PC-3 (cell line): ENCODE results near the gene DGKB. TPM values are rescaled to one million over a fixed set of nuclear protein-coding genes. Genes with fewer than 3 reads are reported as not detected.
A peak's percentile ranks its signal among the peaks of the same experiment; 100 is the strongest.

Experiments used
- ATAC-seq: fragments of 200-7000 bp; cut with Tn5 transposase; 2 replicates; pipeline ENCODE4 v1.9.1; 2020; ENCODE audit warnings: mild to moderate bottlenecking, moderate library complexity
- BruUV-seq: library from RNA; stranded (reverse); fragments of 400-500 nt; replicated peaks from 2 replicates; lab custom pipeline; 2021; lab: Mats Ljungman, UMichigan
- CTCF ChIA-PET: fragments of 300-600 bp; sonication (Branson Sonifier 250); formaldehyde crosslinking; loops from one replicate; lab custom pipeline; 2022; ENCODE audit warnings: antibody characterized with exemption; lab: Charles Lee
- POLR2A ChIA-PET: fragments of 300-600 bp; sonication (Branson Sonifier 250); formaldehyde crosslinking; loops from one replicate; lab custom pipeline; 2022; ENCODE audit warnings: antibody characterized with exemption; ENCODE audit not compliant: unreplicated experiment; lab: Charles Lee
- DNase-seq: peaks from one replicate; pipeline ENCODE4 v3.0.0-alpha.2; 2015
- H2AFZ ChIP-seq: fragments of 300-600 bp; sonication (generic); 2 replicates; pipeline ENCODE4 v1.6.0; 2016; ENCODE audit warnings: antibody characterized with exemption, low read length
- H3F3A ChIP-seq: fragments of 300-600 bp; sonication (generic); one replicate; pipeline ENCODE4 v1.6.0; 2017; ENCODE audit warnings: antibody characterized with exemption, low read length, control low read depth, mild to moderate bottlenecking; ENCODE audit not compliant: unreplicated experiment
- H3K27ac ChIP-seq: fragments of 300-600 bp; sonication (generic); 2 replicates; pipeline ENCODE4 v1.5.1; 2016; ENCODE audit warnings: mild to moderate bottlenecking, low read length
- H3K27me3 ChIP-seq: fragments of 300-600 bp; sonication (generic); 2 replicates; pipeline ENCODE4 v1.6.1; 2016; ENCODE audit warnings: low read length, mixed read lengths
- H3K36me3 ChIP-seq: fragments of 300-600 bp; sonication (generic); 2 replicates; pipeline ENCODE4 v1.6.1; 2016; ENCODE audit warnings: low read depth, mixed run types, low read length, mixed read lengths
- H3K4me1 ChIP-seq: fragments of 300-600 bp; sonication (generic); 2 replicates; pipeline ENCODE4 v1.5.1; 2016; ENCODE audit warnings: low read length; ENCODE audit not compliant: insufficient read depth
- H3K4me2 ChIP-seq: fragments of 300-600 bp; sonication (generic); 2 replicates; pipeline ENCODE4 v1.6.0; 2016; ENCODE audit warnings: low read length
- H3K4me3 ChIP-seq: fragments of 300-600 bp; sonication (generic); 2 replicates; pipeline ENCODE4 v1.5.1; 2016; ENCODE audit warnings: mild to moderate bottlenecking, low read length, mixed read lengths
- H3K79me2 ChIP-seq: fragments of 300-600 bp; sonication (generic); 2 replicates; pipeline ENCODE4 v1.6.1; 2017; ENCODE audit warnings: low read length, mixed read lengths
- H3K9ac ChIP-seq: fragments of 300-600 bp; sonication (generic); 2 replicates; pipeline ENCODE4 v1.6.0; 2016; ENCODE audit warnings: mild to moderate bottlenecking, low read length
- H3K9me2 ChIP-seq: fragments of 300-600 bp; sonication (generic); replicated peaks from 2 replicates; pipeline ENCODE4 v1.6.1; 2016; ENCODE audit warnings: mixed run types, low read length, mixed read lengths
- H3K9me3 ChIP-seq: fragments of 300-600 bp; sonication (generic); 2 replicates; pipeline ENCODE4 v1.6.1; 2016; ENCODE audit warnings: low read length, mixed read lengths
- H4K20me1 ChIP-seq: fragments of 300-600 bp; sonication (generic); 2 replicates; pipeline ENCODE4 v1.6.1; 2016; ENCODE audit warnings: low read length, mixed read lengths
- CTCF ChIP-seq: fragments of 300-600 bp; sonication (generic); conservative IDR thresholded peaks from 2 replicates; pipeline ENCODE4 v1.5.1; 2017; ENCODE audit warnings: antibody characterized with exemption, low read depth, mild to moderate bottlenecking, low read length
- EZH2 ChIP-seq: fragments of 300-600 bp; sonication (generic); IDR thresholded peaks from one replicate; pipeline ENCODE4 v1.6.1; 2017; ENCODE audit warnings: antibody characterized with exemption, mild to moderate bottlenecking, low read length; ENCODE audit not compliant: unreplicated experiment
- EZH2phosphoT487 ChIP-seq: fragments of 300-600 bp; sonication (generic); IDR thresholded peaks from 2 replicates; pipeline ENCODE4 v1.6.1; 2018; ENCODE audit warnings: mild to moderate bottlenecking, antibody characterized with exemption, low read length, borderline replicate concordance
- intact Hi-C: fragments of 100-400 bp; cut with micrococcal nuclease; formaldehyde crosslinking; loops from 2 replicates; pipeline ENCODE4 v1.9.0; 2023
- total RNA-seq: library from RNA; depleted of rRNA; stranded (reverse); fragments of >200 nt; gene quantifications from 2 replicates; pipeline ENCODE4 v1.2.3, GENCODE V29; 2014

Gene DGKB
- total RNA-seq, 1 experiment from 2014 or later = 0.15 TPM

GRCh38 chr7:14698239-14698638, 204.3 kb downstream of the DGKB start:
- Histone ChIP-seq H3K9me2 (no peaks in the 10 kb centered on the region), H3K9me3 (no peaks in the 10 kb centered on the region), H3K27me3 (no peaks in the 10 kb centered on the region), H3K4me2 (no peak overlapping the region), H3F3A (no peaks in the 10 kb centered on the region), H3K9ac (no peak overlapping the region), H2AFZ (no peak overlapping the region), H3K36me3 (no peaks in the 10 kb centered on the region), H3K4me3 (no peak overlapping the region), H3K27ac (no peak overlapping the region), H3K4me1 (no peaks in the 10 kb centered on the region), H4K20me1 (no peaks in the 10 kb centered on the region), H3K79me2 (no peaks in the 10 kb centered on the region)
- DNase-seq (peak; percentile 51), ATAC-seq (peak; percentile 63)
- ChIA-PET CTCF (interaction anchor here (0.6 kb wide), 1 partner anchor 252 kb away, joined by 3 read pairs; no protein-coding TSS in a partner anchor), POLR2A (no interaction called here)
- intact Hi-C loops = loop anchor here (2.0 to 10.0 kb wide), 3 partner anchors 319 to 1173 kb away; no protein-coding TSS in a partner anchor
- no TSS peak for BruUV-seq
- no peak for TF ChIP-seq EZH2
- no peak for TF ChIP-seq EZH2phosphoT487
- peak; percentile 56; the same call in 1 of the 2 replicates for TF ChIP-seq CTCF

DNA sequence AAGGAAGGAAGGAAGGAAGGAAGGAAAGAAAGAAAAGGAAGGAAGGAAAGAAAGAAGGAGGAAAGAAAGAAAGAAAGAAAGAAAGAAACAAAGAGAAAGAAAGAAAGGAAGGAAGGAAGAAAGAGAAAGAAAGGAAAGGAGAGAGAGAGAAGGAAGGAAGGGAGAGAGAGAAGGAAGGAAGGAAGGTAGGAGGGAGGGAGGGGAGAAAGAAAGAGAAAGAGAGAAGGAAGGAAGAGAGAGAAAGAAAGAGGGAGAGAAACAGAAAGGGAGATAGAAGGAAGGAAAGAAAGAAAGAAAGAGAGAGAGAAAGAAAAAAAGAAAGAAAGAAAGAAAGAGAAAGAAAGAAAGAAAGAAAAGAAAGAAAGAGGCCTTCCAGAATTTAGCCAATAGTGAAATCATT, 204.9 kb downstream of the DGKB start:
- H3K27ac ChIP-seq = no peak overlapping the region
- POLR2A ChIA-PET = no interaction called here

More for the DNA sequence above, 204.9 kb downstream of the DGKB start:
- no peak overlapping the region for H3K9ac ChIP-seq
- no peak for TF ChIP-seq CTCF
- TF ChIP-seq EZH2 = no peak
- no peak for TF ChIP-seq EZH2phosphoT487
- H3K4me3 ChIP-seq = no peak overlapping the region
- CTCF ChIA-PET = interaction anchor here (0.6 kb wide), 1 partner anchor 253 kb away, joined by 3 read pairs; no protein-coding TSS in a partner anchor
- DNase-seq (no peak), ATAC-seq (no peak)
- no peaks in the 10 kb centered on the region for H3K9me3 ChIP-seq
- BruUV-seq = no TSS peak
- no peaks in the 10 kb centered on the region for H3K9me2 ChIP-seq
- H4K20me1 ChIP-seq = no peaks in the 10 kb centered on the region
- no peaks in the 10 kb centered on the region for H3K79me2 ChIP-seq
- intact Hi-C loops = loop anchor here (2.0 to 10.0 kb wide), 3 partner anchors 319 to 1173 kb away; no protein-coding TSS in a partner anchor
- no peaks in the 10 kb centered on the region for H3K27me3 ChIP-seq
- no peaks in the 10 kb centered on the region for H3K4me1 ChIP-seq
- H2AFZ ChIP-seq = no peak overlapping the region
- no peaks in the 10 kb centered on the region for H3F3A ChIP-seq
- H3K36me3 ChIP-seq = no peaks in the 10 kb centered on the region
- H3K4me2 ChIP-seq = no peak overlapping the region
